Measurements from ENCODE around the gene JARID2.

Gene JARID2

GRCh38 chr6:15509335-15509933, 263.6 kb downstream of the JARID2 start:
- H3K4me3 Mint-ChIP-seq, result no peak overlapping the region
- DNase-seq, result no peak
- peaks cover 9 to 11% of the 10 kb centered on the region in 2 donors for H3K4me1 Mint-ChIP-seq (ENCODE audit: low read depth in 2 of 2)
- H3K36me3 Mint-ChIP-seq (ENCODE audit: insufficient read depth), result peaks cover 66% of the 10 kb centered on the region
- no peaks in the 10 kb centered on the region for H3K9me3 Mint-ChIP-seq
- no peaks in the 10 kb centered on the region for H3K27me3 Mint-ChIP-seq
- ATAC-seq (replicated peaks), result no peak
- H3K27ac Mint-ChIP-seq, result peak overlapping the region in 1 of 2 donors; percentile 23

- H3K9me3 Mint-ChIP-seq, result no peaks in the 10 kb centered on the region
- ATAC-seq (replicated peaks) (no peak), DNase-seq (no peak)
- H3K4me3 Mint-ChIP-seq, result no peak overlapping the region
- peaks cover 69% of the 10 kb centered on the region for H3K36me3 Mint-ChIP-seq (ENCODE audit: insufficient read depth)
- no peaks in the 10 kb centered on the region for H3K27me3 Mint-ChIP-seq
- H3K4me1 Mint-ChIP-seq (ENCODE audit: low read depth in 2 of 2), result peaks cover 7 to 10% of the 10 kb centered on the region in 2 donors
- H3K27ac Mint-ChIP-seq, result peak overlapping the region in 1 of 2 donors; percentile 89
Measured at GRCh38 chr6:15510121-15510520, 264.3 kb downstream of the JARID2 start.

- DNase-seq, result no peak
- ATAC-seq (replicated peaks), result no peak
- no peaks in the 10 kb centered on the region for H3K27me3 Mint-ChIP-seq
- no peaks in the 10 kb centered on the region for H3K9me3 Mint-ChIP-seq
- peak overlapping the region in 1 of 2 donors; percentile 89 for H3K27ac Mint-ChIP-seq
- no peak overlapping the region for H3K4me3 Mint-ChIP-seq
- H3K4me1 Mint-ChIP-seq (ENCODE audit: low read depth in 2 of 2), result peaks cover 7 to 8% of the 10 kb centered on the region in 2 donors
- H3K36me3 Mint-ChIP-seq (ENCODE audit: insufficient read depth), result peaks cover 67% of the 10 kb centered on the region
Measured at GRCh38 chr6:15510536-15511247, 264.8 kb downstream of the JARID2 start.

- H3K36me3 Mint-ChIP-seq (ENCODE audit: insufficient read depth), result peaks cover 67% of the 10 kb centered on the region
- no peaks in the 10 kb centered on the region for H3K9me3 Mint-ChIP-seq
- DNase-seq, result no peak
- no peak overlapping the region for H3K4me3 Mint-ChIP-seq
- no peak for ATAC-seq (replicated peaks)
- no peaks in the 10 kb centered on the region for H3K27me3 Mint-ChIP-seq
- peaks cover 7 to 8% of the 10 kb centered on the region in 2 donors for H3K4me1 Mint-ChIP-seq (ENCODE audit: low read depth in 2 of 2)
- peak overlapping the region in 1 of 2 donors; percentile 89 for H3K27ac Mint-ChIP-seq
Measured at GRCh38 chr6:15511248-15512125, 265.6 kb downstream of the JARID2 start.

GRCh38 chr6:15512126-15512525, 266.3 kb downstream of the JARID2 start:
- DNase-seq (no peak), ATAC-seq (replicated peaks) (no peak)
- Mint-ChIP-seq H3K27ac (peak overlapping the region in 1 of 2 donors; percentile 41), H3K27me3 (no peaks in the 10 kb centered on the region), H3K4me1 (ENCODE audit: low read depth in 2 of 2) (peaks cover 5 to 8% of the 10 kb centered on the region in 2 donors), H3K4me3 (no peak overlapping the region), H3K36me3 (ENCODE audit: insufficient read depth) (peaks cover 69% of the 10 kb centered on the region), H3K9me3 (no peaks in the 10 kb centered on the region)

- Mint-ChIP-seq H3K4me1 (ENCODE audit: low read depth in 2 of 2) (peaks cover 5 to 6% of the 10 kb centered on the region in 2 donors), H3K27ac (peak overlapping the region in 1 of 2 donors; percentile 41), H3K4me3 (no peak overlapping the region), H3K27me3 (no peaks in the 10 kb centered on the region), H3K36me3 (ENCODE audit: insufficient read depth) (peaks cover 68% of the 10 kb centered on the region), H3K9me3 (no peaks in the 10 kb centered on the region)
- ATAC-seq (replicated peaks), result no peak
- no peak for DNase-seq
Measured at GRCh38 chr6:15512721-15513120, 266.9 kb downstream of the JARID2 start.

- Mint-ChIP-seq H3K9me3 (no peaks in the 10 kb centered on the region), H3K27ac (peak overlapping the region in 1 of 2 donors; percentile 68), H3K4me1 (ENCODE audit: low read depth in 2 of 2) (peaks cover 5 to 6% of the 10 kb centered on the region in 2 donors), H3K27me3 (no peaks in the 10 kb centered on the region), H3K36me3 (ENCODE audit: insufficient read depth) (peaks cover 70% of the 10 kb centered on the region), H3K4me3 (no peak overlapping the region)
- DNase-seq (no peak), ATAC-seq (replicated peaks) (no peak)
Measured at GRCh38 chr6:15513131-15513771, 267.4 kb downstream of the JARID2 start.

GRCh38 chr6:15513801-15514711, 268.2 kb downstream of the JARID2 start:
- H3K27me3 Mint-ChIP-seq, result no peaks in the 10 kb centered on the region
- H3K27ac Mint-ChIP-seq, result peak overlapping the region; percentile 68 to 76
- H3K36me3 Mint-ChIP-seq (ENCODE audit: insufficient read depth), result peaks cover 71% of the 10 kb centered on the region
- no peak overlapping the region for H3K4me3 Mint-ChIP-seq
- DNase-seq, result no peak
- ATAC-seq (replicated peaks), result no peak
- H3K9me3 Mint-ChIP-seq, result no peaks in the 10 kb centered on the region
- H3K4me1 Mint-ChIP-seq (ENCODE audit: low read depth in 2 of 2), result peaks cover 5 to 6% of the 10 kb centered on the region in 2 donors

GRCh38 chr6:15515226-15515625, 269.4 kb downstream of the JARID2 start:
- no peaks in the 10 kb centered on the region for H3K9me3 Mint-ChIP-seq
- H3K27me3 Mint-ChIP-seq, result no peaks in the 10 kb centered on the region
- DNase-seq, result no peak
- H3K27ac Mint-ChIP-seq, result peak overlapping the region; percentile 68 to 76
- H3K4me3 Mint-ChIP-seq, result no peak overlapping the region
- ATAC-seq (replicated peaks), result no peak
- H3K36me3 Mint-ChIP-seq (ENCODE audit: insufficient read depth), result peaks cover 69% of the 10 kb centered on the region
- peaks cover 4 to 8% of the 10 kb centered on the region in 2 donors for H3K4me1 Mint-ChIP-seq (ENCODE audit: low read depth in 2 of 2)

- DNase-seq (no peak), ATAC-seq (replicated peaks) (no peak)
- Mint-ChIP-seq H3K4me3 (no peak overlapping the region), H3K27ac (peak overlapping the region; percentile 68 to 76), H3K9me3 (no peaks in the 10 kb centered on the region), H3K36me3 (ENCODE audit: insufficient read depth) (peaks cover 69% of the 10 kb centered on the region), H3K27me3 (no peaks in the 10 kb centered on the region), H3K4me1 (ENCODE audit: low read depth in 2 of 2) (peaks cover 0 to 10% of the 10 kb centered on the region in 2 donors)
Measured at GRCh38 chr6:15515660-15516375, 269.9 kb downstream of the JARID2 start.

GRCh38 chr6:15516378-15516777, 270.5 kb downstream of the JARID2 start:
- Mint-ChIP-seq H3K36me3 (ENCODE audit: insufficient read depth) (peaks cover 70% of the 10 kb centered on the region), H3K27me3 (no peaks in the 10 kb centered on the region), H3K27ac (peak overlapping the region; percentile 38 to 44), H3K9me3 (no peaks in the 10 kb centered on the region), H3K4me3 (no peak overlapping the region), H3K4me1 (ENCODE audit: low read depth in 2 of 2) (peaks cover 0 to 10% of the 10 kb centered on the region in 2 donors)
- ATAC-seq (replicated peaks) (no peak), DNase-seq (no peak)
